GM13977 (cell line): ENCODE results near the gene TMEM171.

Experiments used
- DNase-seq: peaks from one replicate; pipeline ENCODE4 v3.0.0; 2012; ENCODE audit warnings: low spot score
- in situ Hi-C: fragments of 300-500 bp; cut with MboI; formaldehyde crosslinking; loops from one replicate; pipeline ENCODE4 v1.12.0; 2022; ENCODE audit warnings: low sequenced_read_pairs, low pct_unique_long_range_greater_than_20kb, mixed read lengths, inconsistent platforms; ENCODE audit not compliant: unreplicated experiment
- TF ChIP-seq, protein P1 (sequence below): IDR thresholded peaks from 2 replicates; pipeline ENCODE4 v1.5.1; 2012; ENCODE audit warnings: mild to moderate bottlenecking, control low read depth; ENCODE audit not compliant: insufficient read depth; ENCODE audit errors: extremely low read depth, missing control alignments

TMEM171 gene

GRCh38 chr5:73111536-73111935 is 8.8 kb upstream of the TMEM171 start:
- in situ Hi-C loops = no loop called here
- TF ChIP-seq, protein P1, sequence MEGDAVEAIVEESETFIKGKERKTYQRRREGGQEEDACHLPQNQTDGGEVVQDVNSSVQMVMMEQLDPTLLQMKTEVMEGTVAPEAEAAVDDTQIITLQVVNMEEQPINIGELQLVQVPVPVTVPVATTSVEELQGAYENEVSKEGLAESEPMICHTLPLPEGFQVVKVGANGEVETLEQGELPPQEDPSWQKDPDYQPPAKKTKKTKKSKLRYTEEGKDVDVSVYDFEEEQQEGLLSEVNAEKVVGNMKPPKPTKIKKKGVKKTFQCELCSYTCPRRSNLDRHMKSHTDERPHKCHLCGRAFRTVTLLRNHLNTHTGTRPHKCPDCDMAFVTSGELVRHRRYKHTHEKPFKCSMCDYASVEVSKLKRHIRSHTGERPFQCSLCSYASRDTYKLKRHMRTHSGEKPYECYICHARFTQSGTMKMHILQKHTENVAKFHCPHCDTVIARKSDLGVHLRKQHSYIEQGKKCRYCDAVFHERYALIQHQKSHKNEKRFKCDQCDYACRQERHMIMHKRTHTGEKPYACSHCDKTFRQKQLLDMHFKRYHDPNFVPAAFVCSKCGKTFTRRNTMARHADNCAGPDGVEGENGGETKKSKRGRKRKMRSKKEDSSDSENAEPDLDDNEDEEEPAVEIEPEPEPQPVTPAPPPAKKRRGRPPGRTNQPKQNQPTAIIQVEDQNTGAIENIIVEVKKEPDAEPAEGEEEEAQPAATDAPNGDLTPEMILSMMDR = no peak
- DNase-seq = no peak

DNA sequence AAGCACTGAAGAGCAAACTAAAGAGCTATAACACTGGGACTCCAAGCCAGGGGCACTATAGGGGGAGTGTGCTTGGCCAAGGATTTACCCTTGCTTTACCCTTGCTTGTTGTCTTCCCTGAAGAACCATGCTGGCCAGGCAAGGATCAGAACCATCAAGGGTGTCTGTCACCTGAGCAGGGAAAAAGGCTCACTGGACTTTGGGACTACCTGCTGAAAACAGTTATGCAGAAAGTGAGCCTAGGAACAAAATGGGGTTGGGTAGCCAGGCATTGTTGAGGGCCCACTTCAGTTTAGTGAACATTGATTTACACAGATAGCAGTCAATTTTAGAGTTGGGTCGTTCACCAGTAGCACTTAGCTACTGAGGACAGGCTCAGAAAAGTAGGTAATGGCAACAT is 8.0 kb upstream of the TMEM171 start:
- no peak for DNase-seq
- TF ChIP-seq, protein P1 = no peak
- in situ Hi-C loops = no loop called here

DNA sequence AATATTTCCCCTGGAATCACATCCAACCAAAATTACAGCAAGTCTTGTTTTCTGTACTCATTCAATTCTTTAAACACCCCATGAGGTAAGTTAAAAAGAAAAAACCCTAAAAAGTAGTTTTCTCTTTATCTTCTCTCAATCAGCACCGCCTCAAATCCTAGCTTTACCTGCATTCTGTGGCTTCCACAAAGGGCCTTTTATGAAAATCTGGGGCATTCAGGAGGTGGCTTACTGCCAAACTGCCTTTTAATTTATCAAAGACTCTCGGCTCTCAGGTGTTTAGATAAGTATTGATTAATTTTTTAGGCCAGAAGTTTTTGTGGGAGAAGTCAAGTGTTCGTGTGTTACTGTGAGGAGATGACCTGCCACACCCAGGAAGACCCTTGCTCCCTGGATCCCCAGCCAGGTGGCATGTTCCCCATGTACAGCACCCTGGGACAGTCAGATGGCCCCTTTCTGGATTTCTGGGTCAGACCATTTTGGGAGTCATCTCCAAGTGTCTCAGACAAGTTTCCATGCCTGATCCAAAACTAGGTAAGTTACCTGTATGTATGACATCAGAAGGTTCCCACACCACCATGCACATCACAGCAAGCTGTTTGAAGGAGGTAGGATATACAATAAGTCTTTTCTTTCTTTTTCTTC is 6.2 kb upstream of the TMEM171 start:
- in situ Hi-C loops = no loop called here
- no peak for DNase-seq

DNA sequence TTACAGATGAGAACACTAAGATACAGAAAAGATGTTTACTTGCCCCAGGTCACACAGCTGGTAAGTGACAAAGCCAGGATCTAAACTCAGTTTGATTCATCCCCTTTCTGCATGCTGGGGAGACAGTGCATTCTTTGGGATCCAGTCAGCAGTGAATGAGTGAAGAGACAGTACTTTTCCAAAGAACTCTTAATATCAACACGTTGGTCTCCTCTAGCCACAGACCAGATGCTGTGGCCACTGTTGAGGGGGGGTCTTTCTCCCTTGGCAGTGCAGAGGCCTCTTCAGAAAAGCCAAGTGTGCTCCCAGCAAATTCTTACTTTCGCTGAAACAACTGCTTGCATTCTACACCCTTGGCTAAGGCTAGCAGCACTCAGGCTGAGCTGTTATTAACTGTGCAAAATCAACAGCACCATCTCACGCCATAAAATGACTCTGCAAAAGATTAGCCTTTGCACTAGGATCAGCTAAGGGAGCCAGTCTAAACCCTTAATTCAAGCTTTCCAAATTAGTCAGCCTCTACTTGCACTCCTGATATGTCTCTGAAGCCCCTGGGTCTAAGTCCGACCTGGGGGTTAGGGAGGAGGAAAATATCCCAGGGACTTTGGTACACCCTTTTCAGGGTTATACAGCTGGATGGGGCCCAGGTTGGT is 4.8 kb upstream of the TMEM171 start:
- TF ChIP-seq, protein P1 = no peak
- DNase-seq = no peak
- in situ Hi-C loops = no loop called here

More for the DNA sequence above, 6.2 kb upstream of the TMEM171 start:
- TF ChIP-seq, protein P1 = no peak

DNA sequence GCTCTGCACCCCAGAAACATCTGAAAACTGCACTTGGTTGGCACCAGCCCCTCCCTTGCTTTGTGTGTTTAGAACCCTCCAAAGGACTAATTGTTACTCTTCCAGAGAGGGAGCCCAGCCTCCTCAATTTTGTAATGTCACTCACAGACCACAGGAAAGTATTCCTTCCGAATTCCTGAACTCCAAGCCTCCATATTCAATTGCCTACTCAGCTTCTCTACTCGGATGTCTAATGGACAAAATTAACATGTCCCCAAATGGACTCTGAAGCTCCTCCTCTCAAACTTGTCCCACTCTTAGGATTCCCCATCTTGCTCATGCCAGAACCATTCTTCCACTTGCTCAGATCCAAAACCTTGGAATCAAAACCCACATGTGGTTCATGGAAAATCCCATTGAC is 3.9 kb upstream of the TMEM171 start:
- TF ChIP-seq, protein P1 = no peak
- in situ Hi-C loops = no loop called here
- DNase-seq = no peak

DNA sequence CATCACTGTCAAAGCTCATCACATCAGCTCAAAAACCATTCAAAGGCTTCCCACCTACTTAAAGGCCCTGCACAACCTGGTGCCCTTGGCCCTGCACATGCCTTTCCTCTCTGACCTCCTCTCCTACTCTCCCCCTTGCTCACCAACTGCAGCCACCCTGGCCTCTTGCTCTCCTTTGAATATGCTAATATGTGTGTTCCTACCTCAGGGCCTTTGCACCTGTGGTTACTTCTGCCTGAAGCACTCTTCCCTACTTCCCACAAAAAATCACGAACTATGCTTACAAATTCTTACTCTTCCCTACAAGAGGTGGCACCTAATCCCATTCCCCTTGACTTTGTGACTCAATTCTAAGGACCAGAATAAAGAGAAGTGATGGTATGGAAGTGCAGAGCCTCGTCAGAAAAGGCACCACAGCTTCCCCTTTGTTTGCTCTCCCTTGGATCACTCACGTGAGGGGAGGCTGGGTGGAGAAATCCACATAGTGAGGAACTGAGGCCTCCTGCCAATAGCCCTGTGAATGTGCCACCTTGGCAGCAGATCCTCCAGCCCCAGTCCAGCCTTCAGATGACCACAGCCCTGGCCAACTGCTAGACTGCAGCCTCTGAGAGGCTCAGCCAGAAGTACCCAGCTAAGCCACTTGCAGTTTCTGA is 3.2 kb upstream of the TMEM171 start:
- DNase-seq = no peak
- in situ Hi-C loops = no loop called here
- TF ChIP-seq, protein P1 = no peak
